Mesodermal cell (in vitro differentiated cells): Measurements from ENCODE around the gene DDAH2.

Experiments used
- H3K27ac ChIP-seq: 2 replicates; pipeline ENCODE4 v1.7.0; 2013; ENCODE audit warnings: mild to moderate bottlenecking, low read depth, low read length, moderate library complexity; ENCODE audit not compliant: severe bottlenecking
- H3K36me3 ChIP-seq: 2 replicates; pipeline ENCODE4 v1.7.1; 2013; ENCODE audit warnings: mild to moderate bottlenecking, low read length, moderate library complexity; ENCODE audit not compliant: control insufficient read depth, insufficient read depth
- H3K4me1 ChIP-seq: one replicate; pipeline ENCODE4 v1.7.1; 2013; ENCODE audit warnings: mild to moderate bottlenecking, low read length; ENCODE audit not compliant: insufficient read depth, control insufficient read depth, poor library complexity, severe bottlenecking
- H3K4me3 ChIP-seq: 2 replicates; pipeline ENCODE4 v1.7.0; 2013; ENCODE audit warnings: low read length, control low read depth, mild to moderate bottlenecking; ENCODE audit not compliant: insufficient read depth, poor library complexity, severe bottlenecking; ENCODE audit errors: extremely low read depth
- H3K9me3 ChIP-seq: 2 replicates; pipeline ENCODE4 v1.7.1; 2013; ENCODE audit warnings: mild to moderate bottlenecking, low read length, moderate library complexity; ENCODE audit not compliant: control insufficient read depth
- WGBS, 2 experiments: methylation state at CpG; one replicate each; pipeline ENCODE4 v1.1.5; 2013; ENCODE audit warnings: missing lambda C conversion rate in 2 of 2; ENCODE audit not compliant: insufficient coverage in 2 of 2; 5-methylcytosine and 5-hydroxymethylcytosine counted together

The DDAH2 gene

DNA sequence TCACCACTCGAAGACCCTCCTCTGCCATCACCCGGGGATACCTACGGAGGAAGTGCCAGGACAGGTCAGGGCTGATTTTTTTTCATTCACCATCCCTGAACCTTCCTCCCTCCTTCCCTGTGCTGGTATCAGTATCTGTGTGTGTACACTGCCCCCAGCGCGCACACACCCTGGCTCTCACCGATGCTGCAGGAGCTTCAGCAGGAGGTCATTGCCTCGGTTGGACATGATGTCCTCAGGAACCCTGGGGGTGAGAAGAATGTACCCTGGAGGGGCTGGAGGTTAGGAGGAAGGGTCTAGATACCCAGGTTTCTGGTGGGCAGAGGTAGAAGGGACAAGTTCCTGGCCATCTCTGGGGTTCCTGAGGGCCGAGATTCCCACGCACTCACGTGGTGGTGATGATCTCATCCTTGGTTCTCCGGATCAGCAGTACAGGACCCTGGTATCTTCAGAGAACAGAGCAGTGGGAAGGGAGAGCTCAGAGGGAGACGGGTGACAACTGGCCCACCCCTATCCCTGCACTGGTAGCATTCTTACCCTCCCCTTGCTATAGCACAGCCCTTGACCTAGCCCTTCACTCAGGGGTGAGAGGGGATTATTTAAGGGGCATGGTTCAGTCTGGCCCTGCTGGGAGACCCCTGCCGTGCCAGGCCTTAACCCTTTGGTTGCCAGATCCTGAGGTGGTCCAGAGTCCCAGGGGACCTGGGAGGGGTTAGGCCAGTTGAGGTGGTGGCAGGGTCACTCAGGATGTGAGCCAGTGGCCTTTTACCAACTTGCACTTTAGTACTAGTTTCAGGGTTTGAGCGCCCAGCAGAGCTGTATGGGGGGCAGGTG is 41.0 kb downstream of the DDAH2 start:
- Histone ChIP-seq H3K27ac (no peak overlapping the region), H3K36me3 (peaks cover 65% of the 10 kb centered on the region), H3K9me3 (no peaks in the 10 kb centered on the region), H3K4me1 (peaks cover 7% of the 10 kb centered on the region), H3K4me3 (no peak overlapping the region)
- 84 to 88% methylated on average over 10 to 12 of the region's 14 CpGs for WGBS, 2 experiments

GRCh38 chr6:31687321-31687720 is 41.8 kb downstream of the DDAH2 start:
- Histone ChIP-seq H3K4me3 (no peak overlapping the region), H3K36me3 (peaks cover 59% of the 10 kb centered on the region), H3K27ac (no peak overlapping the region), H3K4me1 (peaks cover 11% of the 10 kb centered on the region), H3K9me3 (no peaks in the 10 kb centered on the region)
- 83 to 93% methylated on average over 2 to 5 of the region's 8 CpGs for WGBS, 2 experiments

GRCh38 chr6:31686483-31686882 is 42.6 kb downstream of the DDAH2 start:
- Histone ChIP-seq H3K4me1 (peaks cover 11% of the 10 kb centered on the region), H3K4me3 (no peak overlapping the region), H3K9me3 (no peaks in the 10 kb centered on the region), H3K27ac (no peak overlapping the region), H3K36me3 (peaks cover 53% of the 10 kb centered on the region)
- 90 to 95% methylated on average over 2 to 4 of the region's 5 CpGs for WGBS, 2 experiments

GRCh38 chr6:31683591-31683990 is 45.5 kb downstream of the DDAH2 start:
- no peak overlapping the region for H3K4me3 ChIP-seq
- peaks cover 10% of the 10 kb centered on the region for H3K4me1 ChIP-seq
- H3K36me3 ChIP-seq, result peaks cover 32% of the 10 kb centered on the region
- no peaks in the 10 kb centered on the region for H3K9me3 ChIP-seq
- H3K27ac ChIP-seq, result no peak overlapping the region
- WGBS, 2 experiments, result 83 to 92% methylated on average over 8 to 12 of the region's 13 CpGs

- Histone ChIP-seq H3K4me3 (peak overlapping the region; percentile 35), H3K36me3 (peaks cover 8% of the 10 kb centered on the region), H3K9me3 (no peaks in the 10 kb centered on the region), H3K27ac (peak overlapping the region; percentile 13), H3K4me1 (peaks cover 10% of the 10 kb centered on the region)
- WGBS, 2 experiments, result 3 to 7% methylated on average over 28 to 32 of the region's 40 CpGs
Measured at GRCh38 chr6:31681135-31681671, 47.9 kb downstream of the DDAH2 start.

GRCh38 chr6:31680226-31681134 is 48.6 kb downstream of the DDAH2 start, which contains the start of gene LY6G5C:
LY6G5C (minus strand) TSS chr6:31681067; CDS start chr6:31680373, 694 bp downstream.
- no peaks in the 10 kb centered on the region for H3K9me3 ChIP-seq
- peaks cover under 1% of the 10 kb centered on the region for H3K36me3 ChIP-seq
- H3K4me1 ChIP-seq, result peaks cover 10% of the 10 kb centered on the region
- WGBS, 2 experiments, result 6 to 8% methylated on average over 15 to 16 of the region's 17 CpGs
- peak within 1 kb of the TSS; percentile 35 for H3K4me3 ChIP-seq
- peak within 1 kb of the TSS; percentile 13 for H3K27ac ChIP-seq

DNA sequence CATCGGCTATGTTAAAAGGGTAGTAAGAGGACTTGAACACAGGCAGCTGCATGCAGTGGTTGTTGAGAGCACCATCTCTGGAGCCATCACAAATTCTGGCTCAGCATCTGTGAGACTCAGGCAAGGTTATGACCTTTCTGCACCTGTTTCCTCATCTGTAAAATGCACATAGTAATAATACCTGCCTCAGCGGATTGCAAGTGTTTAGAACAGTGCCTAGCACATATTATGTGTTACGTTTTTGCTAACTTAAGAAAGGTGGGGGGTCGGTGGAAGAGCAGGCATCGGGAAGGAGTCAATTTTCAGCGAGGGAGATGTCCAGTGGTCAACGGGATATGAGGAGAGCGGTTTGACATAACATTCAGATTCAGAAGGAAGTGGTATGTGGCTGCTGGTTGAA is 51.1 kb downstream of the DDAH2 start:
- Histone ChIP-seq H3K4me1 (peaks cover 9% of the 10 kb centered on the region), H3K4me3 (no peak overlapping the region), H3K36me3 (peaks cover 12% of the 10 kb centered on the region), H3K27ac (no peak overlapping the region), H3K9me3 (no peaks in the 10 kb centered on the region)
- WGBS, 2 experiments, result 81 to 88% methylated on average over 7 to 8 of the region's 8 CpGs
